HG03025 (cell line): ENCODE measurements around the gene CUTA.

Experiments used
- ATAC-seq: cut with Tn5 transposase; IDR thresholded peaks from one replicate; pipeline ENCODE4 v1.9.1; 2021; ENCODE audit warnings: mild to moderate bottlenecking, moderate library complexity; ENCODE audit not compliant: unreplicated experiment, low FRiP score

The CUTA gene

GRCh38 chr6:33439956-33440648 lies 22.2 kb upstream of the CUTA start:
- no peak for ATAC-seq

- no peak for ATAC-seq
Measured at GRCh38 chr6:33438978-33439594, 21.2 kb upstream of the CUTA start.

- no peak for ATAC-seq
Measured at GRCh38 chr6:33437666-33438065, 19.8 kb upstream of the CUTA start.

- ATAC-seq: no peak
Measured at GRCh38 chr6:33434961-33435360, 17.1 kb upstream of the CUTA start.

- no peak for ATAC-seq
Measured at GRCh38 chr6:33433544-33434191, 15.8 kb upstream of the CUTA start.

- no peak for ATAC-seq
Measured at GRCh38 chr6:33433001-33433543, 15.2 kb upstream of the CUTA start.

GRCh38 chr6:33432546-33432945 lies 14.6 kb upstream of the CUTA start:
- no peak for ATAC-seq

GRCh38 chr6:33431880-33432541 lies 14.1 kb upstream of the CUTA start:
- ATAC-seq: no peak

- no peak for ATAC-seq
Measured at GRCh38 chr6:33430991-33431879, 13.3 kb upstream of the CUTA start.

- no peak for ATAC-seq
Measured at GRCh38 chr6:33430334-33430733, 12.4 kb upstream of the CUTA start.

GRCh38 chr6:33429750-33430052 lies 11.8 kb upstream of the CUTA start:
- no peak for ATAC-seq

GRCh38 chr6:33428966-33429749 lies 11.3 kb upstream of the CUTA start:
- no peak for ATAC-seq

GRCh38 chr6:33428224-33428965 lies 10.5 kb upstream of the CUTA start:
- no peak for ATAC-seq

GRCh38 chr6:33427585-33428223 lies 9.8 kb upstream of the CUTA start:
- no peak for ATAC-seq

- ATAC-seq: no peak
Measured at GRCh38 chr6:33426590-33427511, 8.9 kb upstream of the CUTA start.

- no peak for ATAC-seq
Measured at GRCh38 chr6:33425668-33426577, 8.0 kb upstream of the CUTA start.
